Osteocyte (in vitro differentiated cells): ENCODE measurements around the gene ACAP2. TPM values are rescaled to one million over a fixed set of nuclear protein-coding genes. Genes with fewer than 3 reads are reported as not detected.

Source experiments
- DNase-seq: peaks from one replicate; pipeline ENCODE4 v3.0.0; 2021; ENCODE audit warnings: mixed read lengths; ENCODE audit not compliant: unreplicated experiment; ENCODE audit errors: extremely low spot score
- H3K27ac Mint-ChIP-seq: one replicate; pipeline ENCODE4 v1.8.0; 2021; ENCODE audit warnings: mild to moderate bottlenecking, mixed read lengths; ENCODE audit not compliant: unreplicated experiment
- H3K27me3 Mint-ChIP-seq: one replicate; pipeline ENCODE4 v1.8.0; 2021; ENCODE audit warnings: mixed read lengths; ENCODE audit not compliant: unreplicated experiment
- H3K36me3 Mint-ChIP-seq: one replicate; pipeline ENCODE4 v1.8.0; 2021; ENCODE audit warnings: mixed read lengths; ENCODE audit not compliant: unreplicated experiment
- H3K4me1 Mint-ChIP-seq: one replicate; pipeline ENCODE4 v1.8.0; 2021; ENCODE audit warnings: mixed read lengths; ENCODE audit not compliant: unreplicated experiment
- H3K4me3 Mint-ChIP-seq: one replicate; pipeline ENCODE4 v1.8.0; 2021; ENCODE audit warnings: mild to moderate bottlenecking, moderate library complexity, mixed read lengths; ENCODE audit not compliant: unreplicated experiment
- H3K9me3 Mint-ChIP-seq: one replicate; pipeline ENCODE4 v1.8.0; 2021; ENCODE audit warnings: mixed read lengths; ENCODE audit not compliant: unreplicated experiment
- CTCF ChIP-seq: fragments of 200-600 bp; sonication (generic); IDR thresholded peaks from 2 replicates; pipeline ENCODE4 v1.5.0; 2021; ENCODE audit warnings: antibody characterized with exemption, mild to moderate bottlenecking, moderate library complexity
- total RNA-seq: library from RNA; stranded (reverse); gene quantifications from 2 replicates; pipeline ENCODE4 v1.2.1, GENCODE V29; 2021

ACAP2 gene
- total RNA-seq, 1 donor from 2014 or later, result 55.1 TPM

DNA sequence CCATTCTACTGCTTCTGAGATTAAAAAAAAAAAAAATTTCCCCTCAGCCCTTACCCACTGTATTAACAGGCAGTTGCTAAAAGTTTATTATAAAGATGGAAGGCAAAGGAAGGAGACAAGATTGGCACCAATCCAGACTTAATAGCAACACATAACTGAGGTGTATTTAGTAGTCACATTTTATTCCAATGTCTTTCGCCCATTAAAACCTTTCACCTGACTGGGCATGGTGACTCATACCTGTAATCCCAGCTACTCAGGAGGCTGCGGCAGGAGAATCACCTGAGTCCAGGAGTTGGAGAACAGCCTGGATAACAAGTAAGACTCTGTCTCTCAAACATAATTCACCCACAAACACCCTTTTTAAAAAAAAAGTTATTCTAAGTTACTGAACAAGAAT is 4.4 kb downstream of the ACAP2 start:
- no peak for TF ChIP-seq CTCF
- Mint-ChIP-seq H3K4me3 (no peak overlapping the region), H3K36me3 (no peaks in the 10 kb centered on the region), H3K27ac (no peak overlapping the region), H3K4me1 (peaks cover 28% of the 10 kb centered on the region), H3K9me3 (no peaks in the 10 kb centered on the region), H3K27me3 (no peaks in the 10 kb centered on the region)
- no peak for DNase-seq

DNA sequence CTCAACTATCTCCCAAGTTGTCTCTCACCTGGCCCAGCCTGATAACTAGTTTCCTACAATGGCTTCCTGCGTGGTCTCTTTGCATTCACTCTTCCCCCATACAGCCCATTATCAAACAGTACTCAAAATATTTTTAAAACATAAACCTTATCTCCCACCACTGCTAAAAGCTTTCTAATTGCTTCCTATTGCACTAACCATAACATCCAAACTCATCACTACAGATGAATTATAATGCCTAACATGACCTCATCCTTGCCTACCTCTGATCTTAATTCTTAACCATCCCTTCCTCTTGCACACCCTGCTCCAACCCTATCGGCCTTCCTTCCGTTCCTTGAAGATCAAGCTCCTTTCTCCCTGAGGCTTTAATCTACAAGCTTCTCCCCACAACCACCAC is 17.0 kb downstream of the ACAP2 start:
- DNase-seq, result no peak
- H3K4me1 Mint-ChIP-seq, result peaks cover 11% of the 10 kb centered on the region
- H3K9me3 Mint-ChIP-seq, result peaks cover 5% of the 10 kb centered on the region
- peaks cover 1% of the 10 kb centered on the region for H3K36me3 Mint-ChIP-seq
- no peak for TF ChIP-seq CTCF
- H3K4me3 Mint-ChIP-seq, result no peak overlapping the region
- no peaks in the 10 kb centered on the region for H3K27me3 Mint-ChIP-seq
- no peak overlapping the region for H3K27ac Mint-ChIP-seq

- Mint-ChIP-seq H3K9me3 (peaks cover 5% of the 10 kb centered on the region), H3K4me1 (peaks cover 15% of the 10 kb centered on the region), H3K27ac (no peak overlapping the region), H3K27me3 (no peaks in the 10 kb centered on the region), H3K36me3 (peaks cover 1% of the 10 kb centered on the region), H3K4me3 (no peak overlapping the region)
- no peak for TF ChIP-seq CTCF
- DNase-seq, result no peak
Measured at GRCh38 chr3:195423818-195424217, 19.0 kb downstream of the ACAP2 start.

- H3K4me3 Mint-ChIP-seq, result no peak overlapping the region
- H3K27me3 Mint-ChIP-seq, result no peaks in the 10 kb centered on the region
- H3K4me1 Mint-ChIP-seq, result peaks cover 15% of the 10 kb centered on the region
- H3K27ac Mint-ChIP-seq, result no peak overlapping the region
- DNase-seq, result no peak
- no peak for TF ChIP-seq CTCF
- H3K36me3 Mint-ChIP-seq, result peaks cover 1% of the 10 kb centered on the region
- H3K9me3 Mint-ChIP-seq, result peaks cover 5% of the 10 kb centered on the region
Measured at GRCh38 chr3:195421400-195421799, 21.4 kb downstream of the ACAP2 start.

DNA sequence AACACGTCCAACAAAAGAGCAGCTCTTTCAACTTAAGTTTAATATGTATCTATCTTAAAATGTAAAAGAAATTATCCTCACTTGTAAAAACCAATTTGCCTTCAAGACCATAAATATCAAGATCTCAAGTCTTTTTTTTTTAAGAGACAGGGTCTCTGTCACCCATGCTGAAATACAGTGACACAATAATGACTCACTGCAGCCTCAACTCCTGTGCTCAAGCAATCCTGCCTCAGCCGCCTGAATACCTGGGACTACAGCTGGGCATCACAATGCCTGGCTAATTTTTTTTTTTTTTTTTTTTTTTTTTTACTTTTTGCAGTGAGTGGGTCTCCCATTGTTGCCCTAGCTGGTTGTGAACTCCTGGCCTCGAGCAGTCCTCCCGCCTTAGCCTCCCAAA is 26.0 kb downstream of the ACAP2 start:
- Mint-ChIP-seq H3K36me3 (no peaks in the 10 kb centered on the region), H3K27ac (no peak overlapping the region), H3K27me3 (no peaks in the 10 kb centered on the region), H3K9me3 (no peaks in the 10 kb centered on the region), H3K4me3 (no peak overlapping the region), H3K4me1 (peaks cover 10% of the 10 kb centered on the region)
- no peak for DNase-seq
- TF ChIP-seq CTCF, result no peak
